D341Med (cell line): Measurements from ENCODE around the gene AGPAT3.

ENCODE experiments used
- DNase-seq: peaks from one replicate; pipeline ENCODE4 v3.0.0; 2012; ENCODE audit warnings: low spot score

Gene AGPAT3

GRCh38 chr21:44020551-44020950 lies 155.5 kb downstream of the AGPAT3 start:
- no peak for DNase-seq

GRCh38 chr21:44021064-44021463 lies 156.0 kb downstream of the AGPAT3 start:
- no peak for DNase-seq

GRCh38 chr21:44024257-44024656 lies 159.2 kb downstream of the AGPAT3 start:
- no peak for DNase-seq

- DNase-seq, result no peak
Observed at GRCh38 chr21:44024887-44025353, 159.9 kb downstream of the AGPAT3 start.

- no peak for DNase-seq
Observed at GRCh38 chr21:44027607-44028286, 162.7 kb downstream of the AGPAT3 start.

- no peak for DNase-seq
Observed at GRCh38 chr21:44028287-44028659, 163.2 kb downstream of the AGPAT3 start.

GRCh38 chr21:44029460-44030087 lies 164.6 kb downstream of the AGPAT3 start:
- no peak for DNase-seq

GRCh38 chr21:44035244-44035643 lies 170.2 kb downstream of the AGPAT3 start:
- no peak for DNase-seq
